ENCODE measurements around the gene LILRA6.
A peak's percentile ranks its signal among the peaks of the same experiment; 100 is the strongest.
"Not testable (repeated sequence)": the region's sequence is repeated elsewhere in the genome, so short reads cannot be mapped to it uniquely, and the experiment has no call there.

Gene LILRA6

GRCh38 chr19:54231077-54231931 is 11.3 kb downstream of the LILRA6 start:
- DNase-seq (ENCODE audit: low read depth in 3 of 3), result peak; percentile 67 to 82 (median 73)

- no peak for DNase-seq (ENCODE audit: low read depth in 3 of 3)
These were observed 12.6 kb downstream of the LILRA6 start for GRCh38 chr19:54230031-54230430.

GRCh38 chr19:54229146-54229545 is 13.4 kb downstream of the LILRA6 start:
- no peak for DNase-seq (ENCODE audit: low read depth in 3 of 3)

GRCh38 chr19:54224619-54225018 is 18.0 kb downstream of the LILRA6 start:
- not testable (repeated sequence) for DNase-seq (ENCODE audit: low read depth in 3 of 3)

GRCh38 chr19:54223937-54224281 is 18.7 kb downstream of the LILRA6 start:
- not testable (repeated sequence) for DNase-seq (ENCODE audit: low read depth in 3 of 3)

- DNase-seq (ENCODE audit: low read depth in 3 of 3), result not testable (repeated sequence)
These were observed 19.2 kb downstream of the LILRA6 start for GRCh38 chr19:54223277-54223936.

GRCh38 chr19:54222474-54223276 is 19.9 kb downstream of the LILRA6 start, which contains the start of gene LILRB3:
Gene LILRB3, minus strand, starts transcription at chr19:54223007. Its CDS starts 31 bp downstream, at chr19:54222976.
- not testable (repeated sequence) for DNase-seq (ENCODE audit: low read depth in 3 of 3)

GRCh38 chr19:54221947-54222346 is 20.6 kb downstream of the LILRA6 start:
- DNase-seq (ENCODE audit: low read depth in 3 of 3), result not testable (repeated sequence)

- not testable (repeated sequence) for DNase-seq (ENCODE audit: low read depth in 3 of 3)
These were observed 22.9 kb downstream of the LILRA6 start for GRCh38 chr19:54219702-54220101.

GRCh38 chr19:54218960-54219661 is 23.5 kb downstream of the LILRA6 start:
- DNase-seq (ENCODE audit: low read depth in 3 of 3), result no peak

GRCh38 chr19:54218259-54218658 is 24.3 kb downstream of the LILRA6 start:
- DNase-seq (ENCODE audit: low read depth in 3 of 3), result no peak

GRCh38 chr19:54217517-54218247 is 24.9 kb downstream of the LILRA6 start:
- DNase-seq (ENCODE audit: low read depth in 3 of 3), result not testable (repeated sequence)

GRCh38 chr19:54216869-54217268 is 25.7 kb downstream of the LILRA6 start:
- no peak for DNase-seq (ENCODE audit: low read depth in 3 of 3)

GRCh38 chr19:54214734-54215133 is 27.9 kb downstream of the LILRA6 start:
- not testable (repeated sequence) for DNase-seq (ENCODE audit: low read depth in 3 of 3)

- DNase-seq (ENCODE audit: low read depth in 3 of 3), result not testable (repeated sequence)
These were observed 28.4 kb downstream of the LILRA6 start for GRCh38 chr19:54214217-54214616.

GRCh38 chr19:54211235-54211634 is 31.4 kb downstream of the LILRA6 start:
- DNase-seq (ENCODE audit: low read depth in 3 of 3), result no peak

GRCh38 chr19:54209811-54210494 is 32.6 kb downstream of the LILRA6 start:
- DNase-seq (ENCODE audit: low read depth in 3 of 3), result no peak

GRCh38 chr19:54209058-54209810 is 33.4 kb downstream of the LILRA6 start:
- no peak for DNase-seq (ENCODE audit: low read depth in 3 of 3)

- DNase-seq (ENCODE audit: low read depth in 3 of 3), result no peak
These were observed 33.9 kb downstream of the LILRA6 start for GRCh38 chr19:54208784-54209057.
